ENCODE measurements around the gene TMEM11. TPM values are rescaled to one million over a fixed set of nuclear protein-coding genes. Genes with fewer than 3 reads are reported as not detected.

Gene TMEM11
- total and polyA plus RNA-seq, 2 of the 8 experiments (the other 6 are each of a cell fraction or from before 2014, with no cell fraction given) = 33.3 to 90.4 TPM

GRCh38 chr17:21252796-21253645 lies 39.1 kb upstream of the TMEM11 start, which contains the start of gene NATD1:
Gene NATD1, minus strand, starts transcription at chr17:21253410. Its CDS starts 146 bp downstream, at chr17:21253264.
- Histone ChIP-seq H2AK5ac (ENCODE audit: low read depth, low read length) (no peak within 1 kb of the TSS), H2BK12ac (ENCODE audit: low read depth, low read length) (peak within 1 kb of the TSS; percentile 43; the same call in 1 of the 2 replicates), H3K14ac (ENCODE audit: insufficient read length) (no peak within 1 kb of the TSS), H3K9me3 (ENCODE audit: insufficient read depth in 2 of 2, low read depth in 1 of 2, low read length in 1 of 2) (no peaks in the 10 kb centered on the region), H3K9ac (replicated peaks in 1 of 4; ENCODE audit: extremely low read depth in 1 of 4, low read depth in 3 of 4, low read length in 3 of 4) (peak within 1 kb of the TSS in 2 of 4 experiments; percentile 64 to 70; a peak in 3 of 7 replicates), H2BK20ac (ENCODE audit: low read length) (no peak within 1 kb of the TSS), H2AFZ (ENCODE audit: low read length) (peak within 1 kb of the TSS; percentile 47; the same call in 1 of the 2 replicates), H4K91ac (replicated peaks; ENCODE audit: insufficient read length, low read length) (no peak within 1 kb of the TSS), H4K8ac (ENCODE audit: extremely low read depth, insufficient read depth, low read length) (peak within 1 kb of the TSS; percentile 86; the same call in 1 of the 2 replicates), H3K23ac (ENCODE audit: insufficient read length) (no peak within 1 kb of the TSS), H3K79me2 (ENCODE audit: control insufficient read depth in 1 of 2, insufficient read depth in 2 of 2, low read length in 2 of 2) (no peaks in the 10 kb centered on the region), H3K18ac (ENCODE audit: extremely low read depth, low read length) (peak within 1 kb of the TSS; percentile 48; the same call in 1 of the 2 replicates), H4K20me1 (replicated peaks in 1 of 2; ENCODE audit: control insufficient read depth in 1 of 2, insufficient read depth in 2 of 2, low read length in 2 of 2) (peaks cover 0 to 4% of the 10 kb centered on the region in 2 experiments), H3K4me3 (ENCODE audit: extremely low read depth in 1 of 4, insufficient read depth in 2 of 4, low read depth in 3 of 4, low read length in 4 of 4) (peak within 1 kb of the TSS; percentile 52 to 67 (median 62)), H3K56ac (replicated peaks; ENCODE audit: insufficient read length, low read depth, low read length) (peak within 1 kb of the TSS; percentile 32), H3K4me1 (replicated peaks in 1 of 4; ENCODE audit: control insufficient read depth in 3 of 4, insufficient read depth in 4 of 4, low read length in 3 of 4) (peaks cover 0 to 13% (median 4%) of the 10 kb centered on the region in 4 experiments; a peak in 5 of 7 replicates), H3K36me3 (ENCODE audit: control insufficient read depth in 2 of 4, insufficient read depth in 4 of 4, low read length in 3 of 4) (no peaks in the 10 kb centered on the region), H4K5ac (ENCODE audit: insufficient read length, low read depth, low read length) (no peak within 1 kb of the TSS), H2BK120ac (replicated peaks; ENCODE audit: low read depth, low read length) (no peak within 1 kb of the TSS), H2BK15ac (ENCODE audit: low read length) (peak within 1 kb of the TSS; percentile 97; the same call in 1 of the 2 replicates), H3K23me2 (ENCODE audit: low read depth, low read length) (peaks cover 6% of the 10 kb centered on the region; the same call in 1 of the 2 replicates), H3K79me1 (ENCODE audit: low read depth, low read length) (no peaks in the 10 kb centered on the region), H3K4me2 (ENCODE audit: insufficient read depth in 1 of 2, low read depth in 2 of 2, low read length in 2 of 2) (peak within 1 kb of the TSS; percentile 73 to 75), H3K27me3 (replicated peaks in 1 of 4; ENCODE audit: control insufficient read depth in 3 of 4, extremely low read depth in 1 of 4, insufficient read depth in 3 of 4, low read length in 3 of 4) (peaks cover 0 to 6% (median 4%) of the 10 kb centered on the region in 4 experiments; a peak in 2 of 7 replicates), H3K4ac (replicated peaks; ENCODE audit: insufficient read length, low read depth, low read length) (no peak within 1 kb of the TSS), H3K27ac (ENCODE audit: low read depth, low read length) (no peak within 1 kb of the TSS), H2BK5ac (ENCODE audit: low read depth, low read length) (no peak within 1 kb of the TSS)
- ChIA-PET POLR2A (ENCODE audit: partially characterized antibody) (interaction anchor here (0.6 to 1.6 kb wide), 3 partner anchors 13 to 313 kb away, joined by 3 to 5 read pairs (median 3); partner anchors contain the start of gene USP22), CTCF (ENCODE audit: partially characterized antibody) (interaction anchor here (1.0 kb wide), 1 partner anchor 215 kb away, joined by 3 read pairs; no protein-coding TSS in a partner anchor)
- WGBS, 2 experiments (ENCODE audit: extremely low coverage in 1 of 2, insufficient coverage in 1 of 2, insufficient read length in 1 of 2, insufficient replicate concordance in 2 of 2, low coverage in 1 of 2, low lambda C conversion rate in 2 of 2, missing lambda C conversion rate in 1 of 2) = 2% methylated on average over 49 of the region's 117 CpGs; no CpG with 5 or more reads in 1 of the 2 experiments
- DNase-seq (ENCODE audit: low read depth in 1 of 2, low spot score in 2 of 2) (peak; percentile 44 to 73), FAIRE-seq (no peak)
- TF ChIP-seq ASH2L (IDR thresholded peaks at IDR 0.05; ENCODE audit: low read length) (no peak), MAX (IDR thresholded peaks at IDR 0.05) (peak; percentile 26; the same call in 1 of the 2 replicates), TCF12 (IDR thresholded peaks at IDR 0.05; ENCODE audit: low read depth, low read length) (no peak), KDM1A (IDR thresholded peaks at IDR 0.05; ENCODE audit: borderline replicate concordance, low read length) (no peak), EGR1 (IDR thresholded peaks at IDR 0.05; ENCODE audit: borderline replicate concordance, low read depth, low read length) (no peak), RAD21 (IDR thresholded peaks at IDR 0.05 in 1 of 2, conservative IDR thresholded peaks at IDR 0.05 in 1 of 2; ENCODE audit: low read depth in 2 of 2, low read length in 2 of 2) (no peak), JUND (IDR thresholded peaks at IDR 0.05; ENCODE audit: low read length) (no peak), RXRA (IDR thresholded peaks at IDR 0.05; ENCODE audit: insufficient read depth, low read depth, low read length) (no peak), KDM4A (IDR thresholded peaks at IDR 0.05; ENCODE audit: low read depth, low read length, severe bottlenecking) (peak; percentile 46), SP1 (IDR thresholded peaks at IDR 0.05; ENCODE audit: low read depth, low read length) (no peak)

Data from H1 (cell line).